ENCODE results near the gene AKT3.

Gene AKT3

DNA sequence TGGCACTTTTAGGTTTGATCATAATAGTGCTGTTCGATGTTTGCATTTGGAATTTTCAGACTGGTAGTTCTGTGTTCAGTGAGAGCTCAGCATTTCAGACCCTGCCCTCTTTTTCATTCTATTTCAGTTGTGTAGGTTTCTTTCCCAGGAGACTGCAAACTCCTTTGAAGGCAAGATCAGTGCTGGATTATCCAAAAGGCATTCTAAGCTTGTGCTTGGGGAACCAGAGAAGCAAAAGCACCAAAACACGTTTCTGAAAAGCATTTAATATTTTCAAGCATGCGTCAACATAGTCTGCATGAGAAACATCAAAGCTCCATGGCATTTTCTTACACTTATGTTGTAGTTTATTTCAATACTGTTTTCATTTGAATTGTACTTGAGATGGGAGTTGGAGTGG, 302.2 kb downstream of the AKT3 start:
- no peak for DNase-seq

DNA sequence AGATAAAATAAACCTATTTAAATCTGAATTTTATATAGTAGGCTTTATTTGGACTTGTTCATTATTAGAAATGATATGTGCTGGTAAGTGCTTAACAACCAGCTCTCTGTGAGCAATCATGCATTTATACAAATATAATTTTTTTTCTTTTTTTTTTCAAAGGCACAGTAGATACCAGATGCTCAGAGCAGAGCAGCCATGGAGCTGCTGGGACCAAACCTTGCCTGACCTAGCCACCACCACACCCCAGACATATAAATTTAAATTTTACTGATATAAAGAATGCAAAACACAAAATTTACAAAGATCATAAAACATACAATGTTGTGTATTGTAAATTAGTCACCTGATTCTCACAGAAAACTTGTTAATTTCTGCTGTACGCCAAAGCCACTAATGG, 303.6 kb downstream of the AKT3 start:
- DNase-seq: no peak

DNA sequence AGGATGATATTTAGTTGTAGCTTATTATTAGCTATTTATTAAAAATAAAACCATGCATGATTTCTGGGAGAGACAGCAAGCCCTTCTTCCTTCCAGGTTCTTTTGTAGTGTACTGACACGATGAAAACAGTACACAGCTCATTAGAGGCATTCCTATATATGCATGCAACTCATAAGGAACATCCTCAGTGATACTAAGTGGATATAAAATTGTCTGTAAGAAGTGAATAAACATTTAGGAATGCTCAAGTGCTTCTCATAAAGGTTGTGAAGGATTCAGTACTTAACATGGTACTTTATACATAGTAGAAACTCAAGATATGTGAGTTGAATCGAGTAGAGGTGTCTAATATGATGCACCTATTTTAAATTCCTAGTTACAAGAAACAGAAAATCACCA, 306.5 kb downstream of the AKT3 start:
- DNase-seq: no peak

GRCh38 chr1:243542739-243543415, 307.2 kb downstream of the AKT3 start:
- DNase-seq: no peak

DNA sequence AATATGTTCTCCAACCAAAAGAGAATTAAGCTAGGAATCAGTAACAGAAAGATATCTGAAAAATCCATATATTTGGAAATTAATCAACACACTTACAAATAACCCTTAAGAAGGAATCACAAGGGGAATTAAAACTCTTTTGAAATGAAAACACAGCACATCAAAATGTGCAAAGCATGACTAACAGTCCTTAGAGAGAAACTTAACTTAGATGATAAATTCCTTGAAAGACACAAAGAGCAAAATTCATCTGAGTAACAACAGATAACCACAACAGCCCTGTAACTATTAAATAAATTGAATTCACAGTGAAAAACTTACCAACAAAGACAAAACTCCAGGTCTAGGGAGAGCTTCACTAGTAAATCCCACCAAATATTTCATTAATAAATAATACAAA, 310.4 kb downstream of the AKT3 start:
- no peak for DNase-seq

- DNase-seq: no peak
These were observed 315.0 kb downstream of the AKT3 start for GRCh38 chr1:243535014-243535413.

- DNase-seq: no peak
These were observed 320.5 kb downstream of the AKT3 start for GRCh38 chr1:243529512-243529911.

DNA sequence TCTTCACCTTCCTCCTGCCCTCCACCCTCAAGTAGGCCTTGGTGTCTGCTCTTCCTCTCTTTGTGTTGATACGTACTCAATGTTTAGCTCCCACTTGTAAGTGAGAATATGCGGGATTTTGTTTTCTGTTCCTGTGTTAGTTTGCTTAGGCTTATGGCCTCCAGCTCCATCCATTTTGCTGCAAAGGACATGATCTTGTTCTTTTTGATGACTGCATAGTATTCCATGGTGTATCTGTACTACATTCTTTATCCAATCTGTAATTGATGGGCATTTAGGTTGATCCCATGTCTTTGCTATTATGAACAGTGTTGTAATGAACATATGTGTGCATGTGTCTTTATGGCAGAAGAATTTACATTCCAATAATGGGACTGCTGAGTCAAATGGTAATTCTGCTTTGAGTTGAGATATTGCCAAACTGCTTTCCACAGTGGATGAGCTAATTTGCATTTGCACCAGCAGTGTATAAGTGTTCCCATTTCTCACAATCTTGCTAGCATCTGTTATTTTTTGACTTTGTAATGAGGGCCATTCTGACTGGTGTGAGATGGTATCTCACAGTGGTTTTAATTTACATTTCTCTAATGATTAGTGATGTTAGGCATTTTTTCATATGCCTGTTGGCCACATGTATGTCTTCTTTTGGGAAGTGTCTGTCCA, 321.5 kb downstream of the AKT3 start:
- no peak for DNase-seq

DNA sequence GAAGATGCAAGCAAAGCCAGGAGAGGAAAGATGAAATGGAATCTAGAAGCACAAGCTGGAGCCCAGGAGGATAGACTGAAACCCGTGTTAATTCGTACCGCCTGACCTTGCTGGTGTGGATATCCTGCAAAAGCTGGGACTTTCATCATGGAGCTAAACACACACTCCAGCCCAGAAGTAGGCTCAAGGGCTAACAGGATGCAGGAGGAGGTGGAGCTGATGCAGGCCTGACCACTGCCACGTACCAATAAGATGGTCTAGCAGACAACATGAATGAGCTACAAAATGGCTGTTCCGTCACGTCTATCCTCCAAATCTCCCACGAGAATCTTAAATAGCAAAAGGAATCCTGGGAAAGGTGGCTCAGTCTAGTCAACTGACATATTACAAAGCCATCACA, 323.9 kb downstream of the AKT3 start:
- no peak for DNase-seq

DNA sequence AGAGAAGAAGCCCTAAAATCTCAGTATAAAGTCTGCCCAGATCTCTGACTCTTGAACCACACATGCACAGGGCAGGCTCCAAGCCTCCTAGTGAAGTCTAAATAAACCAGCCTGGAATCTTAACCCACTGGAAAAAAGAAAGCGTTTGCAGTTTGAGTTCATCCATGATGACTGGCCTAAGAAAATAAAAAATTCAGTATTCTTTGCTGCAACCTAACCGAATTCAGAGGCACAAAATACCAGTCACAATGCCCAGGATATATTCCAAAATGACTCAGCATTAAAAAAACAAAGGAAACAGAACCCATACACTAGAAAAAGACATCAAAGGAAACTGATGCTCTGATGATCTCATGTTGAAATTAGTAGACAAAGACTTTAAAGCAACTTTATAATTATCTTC, 325.0 kb downstream of the AKT3 start:
- DNase-seq: no peak

- DNase-seq: no peak
These were observed 326.3 kb downstream of the AKT3 start for GRCh38 chr1:243523766-243524165.

DNA sequence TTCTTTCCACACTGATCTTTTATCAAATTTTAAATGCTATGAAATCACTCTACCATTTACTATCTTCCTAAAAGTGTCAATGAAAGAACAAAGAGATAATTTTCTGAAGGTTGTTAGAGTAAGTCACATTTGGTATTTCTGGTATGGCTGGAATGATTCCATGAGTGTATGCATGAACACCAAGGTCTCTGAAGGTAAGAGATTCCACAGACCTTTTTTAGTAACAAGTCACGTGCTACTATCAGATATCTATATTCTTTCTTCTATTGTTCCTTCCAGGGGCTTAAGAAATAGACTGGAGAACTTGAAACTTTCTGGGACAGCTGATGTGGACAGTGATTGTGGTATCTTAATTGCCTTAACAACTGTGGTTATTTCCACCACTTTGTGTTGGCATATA, 329.2 kb downstream of the AKT3 start:
- DNase-seq: no peak

DNA sequence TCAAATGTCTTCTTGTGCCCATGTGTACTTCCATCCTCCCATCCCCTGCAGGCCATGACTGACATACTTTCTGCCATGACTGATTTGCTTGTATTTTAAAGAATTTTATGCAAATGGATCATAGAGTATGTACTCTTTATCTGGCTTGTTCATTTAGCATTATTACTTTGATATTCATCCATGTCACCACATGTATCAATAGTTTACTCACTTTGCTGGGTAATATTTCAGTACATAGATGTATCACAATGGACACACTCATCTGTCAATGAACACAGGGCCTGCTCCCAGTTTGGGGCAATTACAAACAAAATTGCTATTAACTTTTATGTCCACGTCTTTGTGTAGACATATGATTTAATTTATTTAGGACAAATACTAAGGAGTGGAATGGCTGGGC, 335.1 kb downstream of the AKT3 start:
- no peak for DNase-seq

DNA sequence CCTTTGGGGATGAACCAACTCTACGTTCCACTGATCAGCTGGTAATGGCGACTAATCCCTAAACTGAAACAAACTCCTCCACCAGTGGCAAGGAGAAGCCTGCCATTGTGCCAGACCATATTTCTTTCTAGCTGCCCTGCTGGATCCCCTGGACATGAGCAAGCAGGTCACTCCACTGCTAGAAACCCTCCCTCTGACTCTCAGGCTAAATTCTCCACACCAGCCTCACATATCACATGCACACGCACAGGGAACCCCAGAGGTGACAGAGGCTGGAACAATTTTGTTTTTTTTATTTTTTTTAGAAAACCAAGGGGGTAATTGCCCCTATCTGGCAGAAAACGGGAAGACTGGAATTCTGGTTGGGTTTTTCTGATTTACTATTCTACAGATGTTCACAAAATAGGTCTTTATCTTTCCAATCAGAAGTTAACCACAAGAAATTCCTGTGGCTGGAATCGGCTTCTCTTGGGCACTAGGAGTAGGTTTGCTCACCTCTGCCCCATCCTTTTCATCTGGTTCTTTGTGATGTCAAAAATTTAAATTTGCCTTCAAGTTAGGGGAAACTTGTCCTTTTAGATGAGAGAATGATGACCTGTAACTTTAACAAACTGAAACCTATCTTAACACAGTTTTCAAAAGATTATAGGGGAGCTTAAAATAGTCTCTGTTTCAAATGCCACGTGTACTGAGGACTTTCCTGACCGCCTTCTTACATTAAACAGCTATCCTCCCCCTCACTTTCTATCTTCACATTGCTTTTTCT, 336.1 kb downstream of the AKT3 start:
- DNase-seq: no peak

DNA sequence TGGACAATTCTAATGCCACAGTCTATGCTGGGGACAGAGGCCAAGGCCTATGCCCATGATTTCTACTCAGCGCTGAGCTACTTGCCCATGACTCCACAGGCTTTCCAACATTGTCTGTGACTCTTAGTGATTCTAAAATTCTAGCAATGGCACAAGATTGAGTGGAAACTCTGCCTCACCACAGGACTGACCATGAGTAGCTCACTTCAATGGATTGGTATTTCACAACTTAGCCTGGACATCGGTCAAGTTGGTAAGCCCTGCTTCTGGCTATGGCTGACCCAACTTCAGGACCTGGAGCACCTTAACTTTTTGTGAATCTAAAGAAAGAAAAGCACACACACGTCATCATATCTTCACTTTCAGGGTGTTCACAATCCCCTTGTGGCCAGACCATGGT, 339.1 kb downstream of the AKT3 start:
- no peak for DNase-seq

- no peak for DNase-seq
These were observed 341.1 kb downstream of the AKT3 start for GRCh38 chr1:243508943-243509342.

DNA sequence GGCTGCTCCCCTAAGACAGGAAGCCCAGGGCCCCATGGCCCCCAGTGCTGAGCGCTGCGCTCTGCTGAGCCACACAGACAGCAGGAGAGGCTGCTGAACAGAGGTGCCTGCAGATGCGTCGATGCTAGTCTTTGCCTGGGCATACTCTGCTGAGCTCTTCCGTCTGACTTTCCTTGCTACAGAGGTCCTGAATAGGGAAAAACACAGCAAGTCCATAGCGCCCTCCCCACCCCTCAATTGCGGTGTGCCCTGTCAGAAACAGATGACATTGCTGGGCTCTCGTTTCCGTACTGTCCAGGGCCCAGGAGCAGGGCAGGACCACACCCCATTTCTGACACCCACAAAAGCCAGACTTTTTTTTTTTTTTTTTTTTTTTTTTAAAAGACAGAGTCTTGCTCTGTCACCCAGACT, 341.7 kb downstream of the AKT3 start:
- no peak for DNase-seq

DNA sequence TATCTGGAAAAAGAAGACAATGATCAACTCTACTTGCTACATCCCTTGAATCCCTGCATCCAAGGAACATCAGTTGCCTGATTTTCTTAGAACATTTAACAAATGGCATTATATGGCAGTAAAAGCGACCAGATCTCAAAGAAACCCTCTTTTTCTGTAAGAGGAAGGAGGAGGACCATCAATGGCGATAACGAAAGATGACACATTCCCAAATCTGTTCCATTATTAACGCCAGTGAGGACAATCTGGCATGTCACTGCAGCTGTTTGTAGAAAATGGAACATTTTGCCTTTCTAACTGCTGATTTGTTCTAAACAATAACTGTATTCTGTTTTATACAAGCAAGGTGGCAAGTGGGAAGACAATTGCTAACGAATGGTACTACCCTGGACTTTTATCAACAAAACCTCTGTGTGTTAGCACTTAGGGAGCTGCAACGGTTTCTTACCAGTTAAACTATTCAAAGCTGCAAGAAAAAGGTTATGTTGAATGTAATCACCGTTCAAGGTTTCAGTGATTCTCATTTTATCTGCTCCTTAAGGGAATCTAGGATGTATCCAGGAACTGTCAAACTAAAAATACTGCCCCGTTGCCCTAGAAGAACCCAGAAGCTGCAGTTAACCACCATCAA, 342.3 kb downstream of the AKT3 start:
- DNase-seq: no peak

- no peak for DNase-seq
These were observed 342.9 kb downstream of the AKT3 start for GRCh38 chr1:243507001-243507671.

DNA sequence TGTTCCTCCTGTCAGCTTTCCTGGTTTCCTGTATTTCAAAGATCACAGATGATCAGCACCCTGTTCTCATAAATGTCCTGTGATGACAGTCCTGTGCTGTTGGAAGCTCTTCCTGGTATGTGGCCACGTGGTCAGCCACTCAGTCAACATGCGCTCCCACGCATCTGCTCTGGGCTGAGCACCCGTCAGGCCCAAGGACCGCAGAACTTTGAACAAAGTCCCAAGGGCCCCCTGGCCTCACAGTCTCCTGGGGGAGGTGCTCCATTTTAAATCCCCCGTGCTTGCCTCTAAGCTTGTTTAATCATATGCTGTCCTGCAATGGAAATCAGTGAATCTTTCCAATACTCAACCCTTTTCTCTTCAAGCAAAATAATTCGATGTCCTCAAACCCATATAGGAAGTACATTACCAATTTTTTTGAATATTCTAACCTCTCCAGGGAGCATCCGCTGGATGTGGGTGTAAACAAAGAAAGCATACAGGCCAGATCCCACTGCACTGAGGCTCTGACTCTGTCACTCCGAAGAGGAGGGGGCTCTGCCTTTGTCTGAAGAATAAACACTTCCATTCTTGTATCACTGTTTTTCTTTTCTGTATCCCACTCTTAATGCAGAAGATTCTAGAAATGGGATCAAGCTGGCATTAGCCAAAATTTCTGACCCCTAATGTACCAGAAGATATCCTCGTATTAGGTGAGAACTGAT, 343.9 kb downstream of the AKT3 start:
- no peak for DNase-seq

- DNase-seq: no peak
These were observed 346.9 kb downstream of the AKT3 start for GRCh38 chr1:243503155-243503554.

- DNase-seq: no peak
These were observed 349.0 kb downstream of the AKT3 start for GRCh38 chr1:243501002-243501401.

GRCh38 chr1:243500512-243500911, 349.5 kb downstream of the AKT3 start:
- DNase-seq: no peak

Measured in activated CD4-positive, alpha-beta T cell treated with anti-CD3 and anti-CD28 coated beads, Interleukin-2, amount 50 U/mL, for 1 hour (primary cell).